Epidermal melanocyte (primary cell): ENCODE measurements around the gene EFCAB8.

Source experiments
- DNase-seq: peaks from one replicate; pipeline ENCODE4 v3.0.0; 2011; ENCODE audit warnings: low spot score; ENCODE audit not compliant: insufficient read length

The EFCAB8 gene, protein sequence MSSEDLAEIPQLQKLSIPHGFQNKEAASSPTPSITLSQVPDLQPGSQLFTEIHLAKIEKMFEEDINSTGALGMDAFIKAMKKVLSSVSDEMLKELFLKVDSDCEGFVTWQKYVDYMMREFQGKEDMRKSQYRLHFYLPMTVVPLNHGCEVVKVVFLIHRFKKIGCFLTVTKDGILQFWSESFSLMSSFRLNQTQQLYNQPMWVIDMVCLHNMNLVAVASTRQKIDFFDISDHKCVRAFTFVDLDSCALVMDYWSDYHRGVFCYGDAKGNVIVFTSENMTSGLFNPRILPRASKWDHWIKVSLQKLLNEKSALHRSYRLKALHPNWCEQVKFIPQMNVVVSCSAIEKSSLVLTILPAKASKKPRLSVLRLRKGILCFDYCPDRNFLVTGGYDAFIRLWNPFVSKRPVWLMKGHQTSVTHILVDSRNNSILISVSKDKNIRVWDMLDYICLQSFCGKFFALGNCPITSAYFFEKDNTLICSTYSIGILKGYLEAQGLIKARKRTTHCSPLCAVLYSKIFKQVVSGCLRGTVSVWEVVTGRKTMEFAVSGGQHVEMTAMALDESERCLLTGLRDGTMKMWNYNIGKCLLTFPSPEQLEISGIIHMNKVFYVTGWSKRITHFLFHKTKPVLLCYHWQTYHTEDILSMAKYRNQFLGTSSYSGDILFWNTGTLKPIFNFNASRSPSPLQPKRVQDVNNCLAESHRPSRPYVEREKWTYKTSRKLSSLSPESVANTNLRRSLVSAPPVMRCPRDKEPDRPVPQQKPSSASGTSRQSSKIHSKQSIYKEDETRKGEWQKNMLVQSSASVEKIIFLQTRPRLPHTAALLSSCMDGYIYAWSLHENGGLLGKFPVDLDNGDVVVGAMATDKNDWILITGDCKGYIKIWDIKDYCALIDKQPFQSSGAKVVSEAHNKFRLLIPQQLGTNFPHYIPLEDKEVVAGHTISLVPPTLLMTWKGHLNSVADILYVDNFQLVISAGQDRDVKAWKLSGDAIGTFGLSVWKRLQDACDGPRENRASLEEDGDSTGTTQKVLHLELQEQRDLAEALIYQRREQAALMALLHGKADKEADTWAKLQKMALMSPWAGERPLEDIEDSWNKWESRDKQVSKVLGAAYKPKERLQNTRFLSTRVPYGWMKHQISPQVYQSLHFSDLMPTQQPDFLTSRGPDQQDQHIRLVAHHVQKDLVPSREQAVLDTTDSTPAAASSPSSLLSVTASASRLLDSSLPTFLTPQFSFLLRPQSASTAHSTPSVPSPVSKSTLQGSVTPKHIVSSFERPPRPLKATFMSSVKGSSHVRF

GRCh38 chr20:32858701-32859372 is at the start of gene EFCAB8:
Gene EFCAB8, plus strand, starts transcription at chr20:32858923. Its CDS starts 4,870 bp downstream, at chr20:32863793.
- no peak for DNase-seq

DNA sequence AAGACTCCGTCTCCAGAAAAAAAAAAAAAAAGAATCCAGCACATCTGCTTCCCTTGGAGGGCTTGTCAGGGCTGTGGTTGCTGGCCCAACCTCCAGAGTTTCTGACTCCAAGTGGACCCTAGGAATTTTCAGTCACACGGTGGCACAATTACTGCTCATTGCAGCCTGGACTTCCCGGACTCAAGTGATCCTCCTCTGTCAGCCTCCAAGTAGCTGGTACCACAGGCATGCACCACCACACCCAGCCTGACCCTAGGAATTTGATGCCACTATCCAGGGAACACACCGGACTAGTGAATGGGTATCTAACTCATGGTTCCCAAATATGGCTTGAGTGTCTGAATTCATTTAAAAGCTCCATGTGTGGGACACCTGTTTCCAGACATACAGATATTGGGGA is 48.8 kb upstream of the EFCAB8 start:
- no peak for DNase-seq

- no peak for DNase-seq
These were observed 47.8 kb upstream of the EFCAB8 start for GRCh38 chr20:32810941-32811340.

- no peak for DNase-seq
These were observed 46.8 kb upstream of the EFCAB8 start for GRCh38 chr20:32811886-32812285.

DNA sequence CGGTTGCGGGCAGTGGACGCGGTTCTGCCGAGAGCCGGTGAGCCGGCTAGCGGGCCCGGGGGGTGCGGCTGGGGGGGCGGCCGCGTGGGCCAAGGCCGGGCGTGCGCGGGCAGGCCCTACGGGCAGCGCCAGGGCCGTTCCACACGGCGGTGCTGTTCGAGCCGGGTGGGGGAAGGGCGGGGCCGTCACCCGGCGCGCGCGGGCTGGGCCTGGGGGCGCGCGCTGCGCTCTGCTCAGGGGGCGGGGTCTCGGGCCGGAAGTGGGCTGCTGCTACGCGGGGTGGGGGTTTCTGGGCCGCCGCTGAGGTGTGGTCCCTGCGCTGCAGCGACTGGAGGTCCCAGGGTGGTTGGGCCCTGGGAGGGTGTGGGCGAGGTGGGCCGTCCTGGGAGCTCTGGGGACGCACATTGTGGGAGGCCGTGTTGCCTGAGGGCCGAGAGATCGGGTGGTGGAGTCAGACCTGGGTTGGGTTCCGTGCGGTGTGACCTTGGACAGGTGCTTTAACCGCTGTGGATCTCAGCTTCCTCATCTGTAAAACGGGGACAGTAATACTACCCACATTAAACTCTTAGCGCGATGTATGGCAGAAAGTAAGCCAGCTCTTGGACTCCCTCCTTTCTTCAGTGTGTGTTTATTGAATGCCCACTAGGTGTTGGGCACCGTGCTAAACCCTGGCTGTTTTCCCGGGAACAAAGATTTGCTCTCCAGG is 38.6 kb upstream of the EFCAB8 start:
- DNase-seq, result no peak

- DNase-seq, result no peak
These were observed 37.9 kb upstream of the EFCAB8 start for GRCh38 chr20:32820698-32821377.

- no peak for DNase-seq
These were observed 36.5 kb upstream of the EFCAB8 start for GRCh38 chr20:32822225-32822624.

- no peak for DNase-seq
These were observed 35.6 kb upstream of the EFCAB8 start for GRCh38 chr20:32823078-32823477.

- no peak for DNase-seq
These were observed 34.8 kb upstream of the EFCAB8 start for GRCh38 chr20:32823737-32824588.

- DNase-seq, result no peak
These were observed 30.6 kb upstream of the EFCAB8 start for GRCh38 chr20:32828029-32828680.

DNA sequence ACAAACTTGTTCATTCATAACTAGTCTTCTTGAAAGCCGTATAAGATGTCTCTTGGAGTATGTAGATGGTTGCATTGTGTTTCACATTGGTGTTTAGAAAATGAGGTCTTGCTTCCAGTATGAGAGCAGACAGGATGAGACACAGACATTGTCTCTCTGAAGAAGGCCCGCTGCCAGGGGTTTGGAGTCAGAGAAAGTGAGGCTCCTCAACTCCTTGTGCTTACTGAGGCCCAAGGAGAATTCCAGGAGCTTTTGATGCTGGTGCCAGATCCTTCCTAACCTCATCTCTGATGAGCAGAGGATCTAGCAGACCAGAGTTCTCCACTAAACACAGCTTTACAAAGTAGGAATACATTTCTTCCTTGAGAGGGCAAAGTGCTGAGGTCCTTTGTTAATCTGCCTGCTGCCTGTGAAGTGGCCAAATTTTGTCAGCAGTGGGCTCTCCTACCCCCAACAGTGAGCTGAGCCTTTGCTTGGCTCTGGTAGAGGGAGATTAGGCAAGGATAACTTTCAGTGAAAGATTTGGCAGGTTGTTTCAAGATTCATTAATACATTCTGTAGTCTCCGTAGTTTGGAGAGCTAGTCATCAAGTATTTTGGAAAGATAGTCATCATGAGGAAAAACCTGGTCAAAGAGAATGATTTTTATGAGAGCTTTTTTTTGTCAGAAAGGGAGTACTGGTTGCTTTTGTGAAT is 29.3 kb upstream of the EFCAB8 start:
- DNase-seq, result no peak

DNA sequence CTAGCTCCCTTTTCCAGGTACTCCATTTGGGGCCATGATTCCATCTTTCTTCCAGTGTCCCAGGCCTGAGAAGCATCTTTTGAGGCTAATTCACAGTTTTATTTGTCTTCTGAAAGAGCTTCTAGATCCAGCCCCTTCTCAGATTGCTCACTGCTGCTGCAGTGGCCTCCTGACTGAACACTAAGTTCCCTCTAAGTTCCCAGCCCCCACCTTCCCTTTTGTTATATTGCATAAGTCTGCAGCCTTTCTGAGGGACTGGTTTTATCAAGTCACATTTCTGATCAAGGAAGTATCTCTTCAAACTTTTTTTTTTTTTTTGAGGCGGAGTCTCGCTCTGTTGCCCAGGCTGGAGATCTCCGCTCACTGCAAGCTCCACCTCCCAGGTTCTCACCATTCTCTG is 28.3 kb upstream of the EFCAB8 start:
- no peak for DNase-seq

GRCh38 chr20:32831982-32832381 is 26.7 kb upstream of the EFCAB8 start:
- DNase-seq, result no peak

DNA sequence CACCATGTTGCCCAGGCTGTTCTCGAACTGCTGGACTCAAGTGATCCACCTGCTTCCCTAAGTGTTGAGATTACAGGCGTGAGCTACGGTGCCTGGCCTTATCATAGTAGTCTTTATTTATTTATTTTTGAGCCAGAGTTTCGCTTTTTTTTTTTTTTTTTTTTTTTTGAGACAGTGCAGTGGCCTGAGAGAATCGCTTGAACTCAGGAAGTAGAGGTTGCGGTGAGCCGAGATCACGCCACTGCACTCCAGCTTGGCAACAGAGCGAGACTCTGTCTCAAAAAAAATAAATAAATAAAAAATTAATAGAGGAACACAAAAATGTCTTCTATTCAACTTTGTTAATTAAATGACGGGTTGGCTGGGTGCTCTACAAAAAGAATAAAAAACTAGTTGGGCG is 26.1 kb upstream of the EFCAB8 start:
- DNase-seq, result no peak

DNA sequence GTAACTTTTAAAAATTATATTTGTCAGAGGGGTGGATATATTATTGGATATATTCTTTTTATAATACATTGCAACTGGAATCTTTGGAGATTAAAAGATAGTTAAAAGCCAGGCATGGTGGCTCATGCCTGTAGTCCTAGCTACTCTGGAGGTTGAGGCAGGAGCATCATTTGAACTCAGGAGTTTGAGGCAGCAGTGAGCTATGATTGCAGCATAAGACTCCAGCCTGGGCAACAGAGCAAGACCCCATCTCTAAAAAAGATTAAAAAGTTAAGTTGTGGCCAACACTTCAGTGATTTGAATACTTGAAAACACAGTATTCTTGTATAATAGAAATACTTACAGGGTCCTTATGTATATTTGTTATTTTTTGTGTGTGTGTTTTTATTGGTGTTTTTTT is 23.8 kb upstream of the EFCAB8 start:
- no peak for DNase-seq

DNA sequence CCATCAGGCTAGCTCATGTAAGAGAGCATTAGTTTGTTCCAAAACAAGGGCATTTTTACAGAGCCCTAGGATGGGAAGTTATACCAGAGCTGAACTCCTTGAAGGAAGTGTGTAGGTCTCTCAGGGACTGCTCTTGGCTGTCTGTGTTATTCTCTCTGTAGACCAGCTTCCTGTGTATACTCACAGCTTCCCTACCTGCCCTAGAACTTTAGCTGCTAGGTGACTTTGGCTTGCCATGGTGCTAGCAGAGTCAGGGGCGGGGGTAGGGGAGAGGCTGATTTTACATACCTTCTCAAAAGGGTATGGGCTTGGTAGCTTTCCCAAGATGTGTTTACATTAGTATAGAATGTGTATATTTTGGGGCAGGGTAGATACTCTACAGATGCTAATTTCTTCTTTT is 21.6 kb upstream of the EFCAB8 start:
- DNase-seq, result no peak

GRCh38 chr20:32839227-32839981 is 19.3 kb upstream of the EFCAB8 start:
- no peak for DNase-seq
